Measurements from ENCODE around the gene SYK. TPM values are rescaled to one million over a fixed set of nuclear protein-coding genes. Genes with fewer than 3 reads are reported as not detected.

Gene SYK
- polyA plus RNA-seq, 1 donor: 5.0 TPM

GRCh38 chr9:90826326-90827020 lies 24.9 kb downstream of the SYK start:
- no peak for DNase-seq

GRCh38 chr9:90827181-90827871 lies 25.7 kb downstream of the SYK start:
- no peak for DNase-seq

GRCh38 chr9:90830051-90830450 lies 28.4 kb downstream of the SYK start:
- DNase-seq: no peak

GRCh38 chr9:90830977-90831376 lies 29.4 kb downstream of the SYK start:
- no peak for DNase-seq

- no peak for DNase-seq
Observed at GRCh38 chr9:90832261-90832660, 30.6 kb downstream of the SYK start.

- no peak for DNase-seq
Observed at GRCh38 chr9:90834828-90835595, 33.4 kb downstream of the SYK start.

- no peak for DNase-seq
Observed at GRCh38 chr9:90836411-90837080, 34.9 kb downstream of the SYK start.

- no peak for DNase-seq
Observed at GRCh38 chr9:90838098-90838497, 36.5 kb downstream of the SYK start.

GRCh38 chr9:90838581-90839154 lies 37.0 kb downstream of the SYK start:
- DNase-seq: no peak

- no peak for DNase-seq
Observed at GRCh38 chr9:90839183-90839728, 37.6 kb downstream of the SYK start.

- DNase-seq: no peak
Observed at GRCh38 chr9:90840696-90841095, 39.1 kb downstream of the SYK start.

- no peak for DNase-seq
Observed at GRCh38 chr9:90841213-90841612, 39.6 kb downstream of the SYK start.

GRCh38 chr9:90841615-90842014 lies 40.0 kb downstream of the SYK start:
- no peak for DNase-seq

GRCh38 chr9:90842176-90842777 lies 40.7 kb downstream of the SYK start:
- DNase-seq: no peak

- no peak for DNase-seq
Observed at GRCh38 chr9:90842996-90843395, 41.4 kb downstream of the SYK start.

- no peak for DNase-seq
Observed at GRCh38 chr9:90843525-90843924, 41.9 kb downstream of the SYK start.

- no peak for DNase-seq
Observed at GRCh38 chr9:90844326-90844725, 42.7 kb downstream of the SYK start.

GRCh38 chr9:90846770-90847419 lies 45.3 kb downstream of the SYK start:
- DNase-seq: no peak

GRCh38 chr9:90847971-90848370 lies 46.4 kb downstream of the SYK start:
- no peak for DNase-seq

- no peak for DNase-seq
Observed at GRCh38 chr9:90848866-90849265, 47.2 kb downstream of the SYK start.

- DNase-seq: no peak
Observed at GRCh38 chr9:90851444-90851843, 49.8 kb downstream of the SYK start.

All from hindlimb muscle (tissue), 1 donor.